Limb (tissue), 2 donors: ENCODE data around the gene CDK9.

ENCODE experiments used
- DNase-seq, 2 donors: peaks; one replicate each; pipeline ENCODE4 v3.0.0-alpha.2; 2016; ENCODE audit errors: extremely low spot score in 2 of 2

CDK9 gene

DNA sequence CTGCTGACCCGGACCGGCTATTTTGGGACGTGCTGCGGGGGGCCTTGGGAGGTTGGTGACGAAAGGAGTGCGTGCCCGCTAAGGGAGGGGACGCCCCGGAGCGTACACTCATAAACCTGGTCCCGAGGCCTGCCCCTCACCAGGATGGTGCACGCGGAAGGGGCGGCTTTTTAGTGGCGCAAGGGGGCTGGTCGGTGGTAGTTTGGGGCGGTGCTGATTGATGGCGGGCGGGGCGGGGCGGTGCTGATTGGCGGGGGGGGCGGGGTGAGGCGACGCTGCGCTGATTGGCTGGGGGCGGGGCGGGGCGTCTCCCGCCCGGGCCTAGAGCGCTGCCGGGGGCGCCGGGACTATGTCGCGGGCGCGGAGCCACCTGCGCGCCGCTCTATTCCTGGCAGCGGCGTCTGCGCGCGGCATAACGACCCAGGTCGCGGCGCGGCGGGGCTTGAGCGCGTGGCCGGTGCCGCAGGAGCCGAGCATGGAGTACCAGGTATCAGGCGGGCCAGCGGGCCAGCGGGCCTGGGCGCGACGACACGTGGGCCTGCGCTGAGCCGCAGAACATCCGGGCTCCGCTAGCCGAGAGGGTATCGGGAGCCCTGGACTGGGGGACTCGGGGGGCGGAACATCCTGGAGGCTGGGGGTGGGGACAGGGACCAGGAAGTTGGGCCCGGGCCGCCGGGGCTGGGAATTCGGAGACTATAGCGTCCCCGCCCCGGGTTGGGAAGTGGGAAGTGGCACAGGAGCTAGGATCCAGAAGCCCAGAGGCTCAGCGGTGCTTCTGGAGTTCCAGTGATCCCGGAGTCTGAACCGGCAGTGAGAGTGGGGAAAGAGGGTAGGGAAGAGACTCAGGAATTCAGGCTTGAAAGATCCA is 17.0 kb downstream of the CDK9 start, which contains the start of gene FPGS:
Gene FPGS (plus strand): TSS at position 307 of the 868 bp plus-strand sequence. CDS start 43 bp downstream, at position 350.
- DNase-seq: peak; percentile 88 to 91

DNA sequence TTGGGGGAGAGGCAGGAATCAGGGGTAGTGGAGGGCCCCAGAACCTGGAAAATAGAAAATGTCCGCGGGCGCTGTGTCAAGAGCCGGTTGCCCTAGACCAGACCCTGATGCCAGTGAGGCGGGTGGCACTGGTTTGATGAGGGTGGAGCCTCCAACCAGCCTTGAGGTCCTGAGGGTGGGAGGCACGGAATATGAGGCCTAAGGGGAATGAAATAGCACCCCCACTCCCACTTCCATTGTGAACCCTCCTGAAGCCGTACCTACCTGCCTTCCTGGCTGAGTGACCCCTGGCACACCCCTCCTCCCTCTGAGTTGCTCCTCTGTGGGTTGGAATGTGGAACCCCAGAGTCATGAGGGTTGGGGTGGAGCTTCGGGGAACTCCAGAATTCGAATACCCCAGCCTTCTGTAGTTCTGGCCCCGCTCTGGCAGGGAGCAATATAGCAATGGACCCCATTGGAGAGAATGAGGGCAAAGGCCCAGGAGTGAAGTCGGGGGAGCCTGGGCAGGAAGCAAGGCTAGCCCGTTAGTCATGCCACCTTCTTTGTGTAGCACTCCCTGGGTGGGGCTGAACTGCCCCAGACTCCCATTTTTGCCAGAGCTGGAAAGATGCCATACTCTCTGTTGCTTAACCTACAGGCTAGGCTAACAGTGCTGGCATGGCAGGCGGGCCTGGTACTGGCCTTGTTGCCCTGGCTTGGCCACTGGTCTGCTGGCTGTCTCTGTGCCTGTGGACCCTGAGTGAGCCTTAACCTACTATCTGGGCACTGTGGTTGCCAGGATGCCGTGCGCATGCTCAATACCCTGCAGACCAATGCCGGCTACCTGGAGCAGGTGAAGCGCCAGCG is 17.9 kb downstream of the CDK9 start:
- DNase-seq: no peak

DNA sequence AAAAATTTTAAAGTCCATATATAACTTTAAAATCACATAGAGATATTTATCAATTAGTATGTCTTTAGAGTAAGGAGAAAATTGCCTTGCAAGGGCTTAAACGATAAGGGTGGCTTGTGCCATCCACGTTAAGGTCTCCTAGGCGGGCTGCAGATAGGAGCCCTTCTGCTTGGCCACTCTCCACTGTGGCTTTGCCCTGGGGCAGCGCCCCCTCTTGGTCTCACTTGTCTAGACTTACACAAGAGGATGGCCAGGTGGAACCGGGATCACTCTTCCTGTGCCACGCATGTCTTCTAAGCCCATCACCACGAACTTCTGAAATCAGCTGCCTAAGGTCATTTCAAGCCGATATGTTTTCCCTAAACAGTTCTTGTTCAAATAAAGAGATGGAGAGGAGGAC is 19.8 kb downstream of the CDK9 start:
- DNase-seq: no peak

DNA sequence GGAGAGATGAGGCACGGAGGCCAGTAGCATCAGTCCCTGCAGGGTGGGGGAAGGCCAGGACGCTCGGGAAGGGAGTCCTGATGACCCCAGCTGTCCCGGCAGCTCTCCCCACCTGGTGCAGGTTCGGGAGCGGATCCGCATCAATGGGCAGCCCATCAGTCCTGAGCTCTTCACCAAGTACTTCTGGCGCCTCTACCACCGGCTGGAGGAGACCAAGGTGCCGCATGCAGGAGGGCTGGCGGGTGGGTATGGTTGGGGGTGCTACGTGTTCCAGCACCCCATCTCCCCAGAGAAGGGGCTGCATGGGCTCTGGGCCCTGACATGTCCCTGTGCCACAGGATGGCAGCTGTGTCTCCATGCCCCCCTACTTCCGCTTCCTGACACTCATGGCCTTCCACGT is 21.0 kb downstream of the CDK9 start:
- DNase-seq: no peak

DNA sequence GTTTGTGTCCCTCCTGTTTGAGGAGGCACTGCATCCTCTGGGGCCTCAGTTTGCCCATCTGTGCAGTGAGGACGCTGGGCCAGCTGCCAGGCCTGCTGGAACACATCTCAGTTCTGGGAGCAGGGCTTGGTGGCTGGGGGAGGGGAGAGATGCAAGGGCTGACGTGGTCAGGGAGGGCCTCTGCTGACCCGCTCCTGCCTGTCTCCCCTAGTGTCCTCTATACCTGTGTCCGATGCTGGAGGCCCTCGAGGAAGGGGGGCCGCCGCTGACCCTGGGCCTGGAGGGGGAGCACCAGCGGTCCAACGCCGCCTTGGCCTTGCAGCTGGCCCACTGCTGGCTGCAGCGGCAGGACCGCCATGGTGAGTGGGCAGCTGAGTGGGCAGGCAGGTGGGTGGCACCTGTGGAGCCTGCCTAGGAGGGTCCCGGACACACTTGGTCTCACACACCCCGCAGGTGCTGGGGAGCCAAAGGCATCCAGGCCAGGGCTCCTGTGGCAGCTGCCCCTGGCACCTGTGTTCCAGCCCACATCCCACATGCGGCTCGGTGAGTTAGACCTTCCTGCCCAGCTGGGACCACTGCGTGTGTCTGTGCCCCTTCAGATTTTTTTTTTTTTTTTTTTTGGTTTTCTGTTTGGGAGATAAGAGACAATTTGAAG is 22.6 kb downstream of the CDK9 start:
- no peak for DNase-seq

DNA sequence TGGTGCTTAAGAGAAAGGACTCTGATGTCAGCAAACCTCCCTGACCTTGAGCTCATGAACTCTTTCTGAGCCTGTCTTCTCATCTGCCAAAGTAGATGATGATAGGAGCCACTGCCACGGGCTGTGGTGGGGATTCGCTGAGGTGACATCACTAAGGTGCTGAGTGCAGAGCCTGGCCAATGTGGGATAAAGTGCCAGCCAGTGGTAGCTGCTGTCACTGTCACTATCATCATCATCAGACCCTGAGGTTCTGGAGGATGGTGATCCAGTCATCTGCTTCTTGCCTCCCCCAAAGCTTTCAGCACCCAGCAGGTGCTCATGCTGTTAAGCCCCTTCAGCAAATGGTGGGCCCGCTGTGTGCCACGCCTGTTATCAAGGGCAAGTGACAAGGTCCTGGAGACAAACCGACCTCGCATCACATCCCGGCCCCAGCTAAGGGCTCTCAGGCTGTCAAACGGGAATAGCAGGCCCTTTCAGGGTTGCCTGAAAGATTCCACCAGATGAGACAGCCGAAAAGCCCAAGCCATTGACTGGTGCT is 23.2 kb downstream of the CDK9 start:
- DNase-seq: no peak

DNA sequence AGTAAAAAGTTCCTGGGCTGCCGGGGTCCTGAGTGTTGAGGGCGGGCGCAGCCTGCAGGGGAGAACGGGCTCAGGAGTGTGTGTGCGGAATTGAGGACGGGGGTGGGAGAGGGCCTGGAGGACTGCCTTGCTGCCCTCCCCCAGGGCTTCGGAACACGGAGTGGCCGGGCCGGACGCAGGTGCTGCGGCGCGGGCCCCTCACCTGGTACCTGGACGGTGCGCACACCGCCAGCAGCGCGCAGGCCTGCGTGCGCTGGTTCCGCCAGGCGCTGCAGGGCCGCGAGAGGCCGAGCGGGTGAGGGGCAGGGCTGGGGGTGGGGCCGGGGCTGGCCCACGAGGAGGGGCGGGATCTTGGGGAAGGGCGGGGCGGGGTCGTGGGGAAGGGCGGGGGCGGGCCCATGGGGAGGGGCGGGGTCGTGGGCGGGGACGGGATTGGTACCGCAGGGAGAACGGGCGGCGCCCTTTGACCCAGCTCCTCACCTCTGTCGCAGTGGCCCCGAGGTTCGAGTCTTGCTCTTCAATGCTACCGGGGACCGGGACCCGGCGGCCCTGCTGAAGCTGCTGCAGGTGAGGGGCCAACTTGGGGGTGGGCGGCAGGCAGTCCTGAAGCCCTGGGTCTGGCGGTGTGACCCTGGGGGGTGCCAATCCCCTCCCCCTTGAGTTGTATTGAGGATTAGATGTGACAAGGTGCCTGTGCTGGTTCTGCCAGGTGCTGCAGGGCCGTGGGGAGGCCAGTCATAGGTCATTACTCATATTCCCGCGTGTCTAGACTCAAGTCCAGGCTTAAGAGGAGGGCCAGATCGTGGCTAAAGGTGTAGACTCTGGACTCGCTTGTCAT is 23.9 kb downstream of the CDK9 start:
- DNase-seq: peak in 1 of 2 donors; percentile 76

DNA sequence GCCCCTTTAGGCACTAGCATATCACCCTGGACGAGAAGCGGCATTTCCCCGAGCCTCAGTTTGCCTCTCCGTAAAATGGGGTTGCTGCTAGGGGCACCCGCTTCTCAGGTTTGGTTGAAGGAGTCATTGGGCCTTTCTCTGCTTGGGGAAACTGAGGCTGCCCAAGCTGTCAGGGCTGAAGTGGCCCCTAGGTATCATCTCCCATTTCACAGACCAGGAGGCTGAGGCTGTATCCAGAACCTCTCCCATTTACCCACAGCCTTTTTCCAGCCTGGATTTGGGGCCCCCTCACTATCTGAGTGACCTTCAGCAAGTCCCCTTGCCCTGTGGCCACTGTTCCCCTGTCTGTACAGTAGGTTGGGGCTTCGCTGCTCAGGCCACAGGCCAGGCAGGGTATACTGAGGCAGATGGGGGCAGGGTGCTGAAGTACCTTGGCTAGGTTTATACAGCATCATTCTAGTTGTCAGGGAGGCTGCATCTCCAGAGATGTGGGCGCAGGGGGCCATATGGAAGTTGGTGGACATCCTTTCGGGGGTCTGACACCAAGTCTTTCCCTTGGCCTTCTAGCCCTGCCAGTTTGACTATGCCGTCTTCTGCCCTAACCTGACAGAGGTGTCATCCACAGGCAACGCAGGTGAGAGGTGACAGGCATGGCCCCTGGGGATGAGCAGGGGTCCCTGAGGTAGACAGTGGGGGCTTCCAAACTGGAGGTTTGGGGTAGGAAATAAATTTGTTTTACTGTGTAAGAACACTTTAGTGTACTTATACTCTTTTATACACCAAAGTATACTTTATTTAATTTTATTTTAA is 24.7 kb downstream of the CDK9 start:
- DNase-seq: no peak

DNA sequence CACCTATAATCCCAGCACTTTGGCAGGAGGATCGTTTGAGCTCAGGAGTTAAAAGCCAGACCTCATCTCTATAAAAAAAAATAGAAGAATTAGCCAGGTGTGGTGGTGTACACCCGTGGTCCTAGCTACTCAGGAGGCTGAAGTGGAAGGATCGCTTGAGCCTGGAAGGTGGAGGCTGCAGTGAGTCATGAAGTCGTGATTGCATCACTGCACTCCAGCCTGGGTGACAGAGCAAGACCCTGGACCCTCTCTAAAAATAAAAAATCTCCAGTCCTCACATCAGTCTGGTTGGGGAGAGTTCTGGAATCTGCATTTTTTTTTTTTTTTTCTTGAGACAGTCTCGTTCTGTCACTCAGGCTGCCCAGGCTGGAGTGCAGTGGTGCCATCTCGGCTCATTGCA is 26.2 kb downstream of the CDK9 start:
- DNase-seq: no peak

DNA sequence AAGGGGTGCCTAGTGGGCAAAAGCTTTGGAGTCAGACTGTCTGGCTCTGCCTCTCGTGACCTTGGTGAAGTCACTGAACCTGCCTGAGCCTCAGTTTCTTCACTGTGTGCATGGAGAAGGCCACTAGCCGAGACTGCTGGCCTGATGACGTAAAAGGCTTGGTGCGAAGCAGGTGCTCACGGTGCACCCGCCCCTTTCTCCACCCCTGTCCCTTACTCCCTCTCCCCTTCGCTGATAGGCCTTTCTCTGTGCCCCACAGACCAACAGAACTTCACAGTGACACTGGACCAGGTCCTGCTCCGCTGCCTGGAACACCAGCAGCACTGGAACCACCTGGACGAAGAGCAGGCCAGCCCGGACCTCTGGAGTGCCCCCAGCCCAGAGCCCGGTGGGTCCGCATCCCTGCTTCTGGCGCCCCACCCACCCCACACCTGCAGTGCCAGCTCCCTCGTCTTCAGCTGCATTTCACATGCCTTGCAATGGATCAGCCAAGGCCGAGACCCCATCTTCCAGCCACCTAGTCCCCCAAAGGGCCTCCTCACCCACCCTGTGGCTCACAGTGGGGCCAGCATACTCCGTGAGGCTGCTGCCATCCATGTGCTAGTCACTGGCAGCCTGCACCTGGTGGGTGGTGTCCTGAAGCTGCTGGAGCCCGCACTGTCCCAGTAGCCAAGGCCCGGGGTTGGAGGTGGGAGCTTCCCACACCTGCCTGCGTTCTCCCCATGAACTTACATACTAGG is 27.3 kb downstream of the CDK9 start:
- no peak for DNase-seq

DNA sequence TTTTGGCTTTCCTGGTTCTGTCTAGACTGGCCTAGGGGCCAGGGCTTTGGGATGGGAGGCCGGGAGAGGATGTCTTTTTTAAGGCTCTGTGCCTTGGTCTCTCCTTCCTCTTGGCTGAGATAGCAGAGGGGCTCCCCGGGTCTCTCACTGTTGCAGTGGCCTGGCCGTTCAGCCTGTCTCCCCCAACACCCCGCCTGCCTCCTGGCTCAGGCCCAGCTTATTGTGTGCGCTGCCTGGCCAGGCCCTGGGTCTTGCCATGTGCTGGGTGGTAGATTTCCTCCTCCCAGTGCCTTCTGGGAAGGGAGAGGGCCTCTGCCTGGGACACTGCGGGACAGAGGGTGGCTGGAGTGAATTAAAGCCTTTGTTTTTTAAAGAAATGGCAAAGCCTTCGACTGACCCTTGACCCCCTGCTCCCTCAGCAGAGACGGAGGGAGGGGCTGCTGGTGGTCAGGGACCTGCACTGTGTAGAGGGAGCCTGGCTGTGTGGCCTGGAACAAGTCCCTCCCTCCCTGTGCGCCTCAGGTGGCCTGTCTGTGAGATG is 27.9 kb downstream of the CDK9 start:
- DNase-seq: no peak

DNA sequence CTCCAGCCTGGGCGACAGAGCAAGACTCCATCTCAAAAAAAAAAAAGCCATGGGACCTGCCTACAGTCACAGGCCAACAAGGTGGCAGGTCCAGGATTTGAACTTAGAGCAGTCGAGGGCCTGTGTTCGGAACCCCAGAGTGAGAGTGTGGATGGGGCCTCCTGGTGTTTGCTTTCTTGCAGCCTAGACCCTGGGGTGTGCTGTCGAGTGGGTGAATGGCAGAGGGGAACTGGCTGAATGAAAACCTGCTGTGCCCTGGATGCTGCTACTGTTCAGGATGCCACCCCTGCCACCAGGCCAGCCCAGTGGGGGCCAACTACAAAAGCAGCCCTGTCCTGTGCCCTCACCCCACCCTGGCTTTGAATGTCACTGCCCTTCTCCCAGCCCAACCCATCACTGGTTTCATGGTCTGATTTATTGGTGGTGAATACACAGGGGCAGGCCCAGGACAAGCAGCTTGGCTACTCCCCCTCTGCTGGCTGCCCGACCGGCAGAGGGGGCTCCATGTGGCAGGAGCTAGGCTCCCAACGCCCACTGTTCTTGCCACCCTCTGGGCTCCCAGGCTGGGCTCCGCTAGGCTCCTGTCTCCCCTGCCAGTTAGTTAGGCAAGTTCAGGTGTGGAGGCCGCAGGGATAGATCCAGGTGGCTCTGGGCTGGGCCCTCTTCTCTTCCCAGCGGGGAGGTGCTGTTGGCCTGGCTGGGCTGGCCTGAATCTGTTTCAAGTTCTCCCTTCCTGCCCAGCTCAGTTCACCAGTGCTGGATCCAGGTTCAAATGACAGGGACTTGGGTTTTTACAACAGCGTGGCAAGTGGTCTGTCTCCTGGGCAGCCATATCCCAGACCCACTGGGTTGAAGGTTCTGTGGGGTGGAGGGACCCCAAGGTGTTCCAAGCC is 29.0 kb downstream of the CDK9 start:
- no peak for DNase-seq

DNA sequence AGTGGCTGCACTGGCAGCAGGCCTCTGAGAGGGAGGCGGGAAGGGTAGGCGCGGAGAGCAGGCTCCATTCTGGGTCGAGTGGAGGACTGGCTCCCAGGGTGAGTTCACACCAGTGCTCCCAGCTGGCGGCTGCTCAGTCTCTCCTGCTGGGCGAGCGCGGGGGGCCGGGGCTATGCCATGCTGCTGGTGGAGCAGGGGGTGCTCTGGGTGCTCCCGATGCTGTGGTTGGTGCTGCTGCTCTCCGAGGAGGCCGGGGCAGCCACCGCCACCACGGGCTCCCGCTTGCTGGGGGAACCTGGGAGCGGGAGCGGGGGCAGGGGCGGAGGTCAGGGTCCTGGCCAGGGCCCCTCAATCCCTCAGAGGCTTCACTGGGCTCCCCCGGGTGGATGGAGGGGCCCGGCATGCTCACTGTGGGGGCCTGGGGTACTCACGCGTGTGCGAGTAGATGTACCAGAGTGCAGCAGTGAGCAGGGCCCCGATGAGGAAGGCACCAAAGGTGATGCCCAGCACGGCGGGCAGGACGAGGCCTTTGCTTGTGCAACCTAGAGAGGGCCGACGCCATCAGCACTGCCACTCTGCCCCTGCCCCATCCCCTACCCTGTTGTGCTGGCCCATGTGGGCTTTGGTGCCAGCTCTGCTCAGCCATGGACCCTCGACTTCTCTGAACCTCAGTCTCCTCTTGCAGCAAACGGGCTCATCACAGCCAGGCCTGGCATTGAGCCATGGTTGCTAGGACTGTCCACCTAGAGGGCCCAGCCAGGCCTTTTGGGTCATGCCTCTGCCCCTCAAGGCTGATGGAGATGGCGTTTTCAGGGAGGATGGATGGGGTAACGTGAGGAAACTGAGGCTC is 29.9 kb downstream of the CDK9 start:
- DNase-seq: no peak

DNA sequence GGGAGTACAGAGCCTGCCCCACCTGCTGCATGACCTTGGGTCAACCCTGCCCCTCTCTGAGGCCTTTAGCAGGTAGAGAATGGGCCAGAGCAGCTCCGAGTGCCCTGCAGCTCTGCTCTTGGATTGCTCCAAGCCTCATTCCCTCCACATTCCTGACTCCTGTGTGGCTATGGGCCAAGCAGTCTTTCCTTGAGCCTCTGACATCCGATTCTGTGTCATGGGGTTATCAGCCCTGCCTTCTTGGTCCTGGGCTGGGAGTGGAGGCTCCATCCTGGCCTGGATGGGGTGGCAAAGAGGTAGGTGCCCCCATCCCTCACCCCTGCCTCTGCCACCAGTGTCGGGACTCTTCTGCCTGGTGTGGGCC is 30.5 kb downstream of the CDK9 start:
- no peak for DNase-seq

DNA sequence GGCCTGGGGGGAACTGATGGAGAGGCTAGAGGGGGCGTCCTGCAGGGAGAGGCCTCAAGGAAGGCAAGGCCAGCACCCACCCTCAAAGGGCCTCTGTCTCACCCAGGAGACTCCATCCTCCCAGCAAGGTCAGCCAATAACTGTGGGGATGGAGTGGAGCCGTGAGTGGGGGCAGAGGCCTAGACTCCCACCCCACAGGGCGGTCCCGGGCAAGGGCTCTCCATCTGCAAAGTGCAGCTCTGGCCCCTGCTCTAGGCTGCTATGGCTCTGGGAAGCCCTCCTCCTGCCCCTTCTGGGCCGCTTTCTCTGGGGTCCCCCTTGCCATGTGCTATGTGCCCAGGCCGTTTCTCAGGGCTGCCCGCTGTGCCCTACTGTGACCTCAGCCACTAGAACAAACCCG is 30.9 kb downstream of the CDK9 start:
- DNase-seq: no peak

DNA sequence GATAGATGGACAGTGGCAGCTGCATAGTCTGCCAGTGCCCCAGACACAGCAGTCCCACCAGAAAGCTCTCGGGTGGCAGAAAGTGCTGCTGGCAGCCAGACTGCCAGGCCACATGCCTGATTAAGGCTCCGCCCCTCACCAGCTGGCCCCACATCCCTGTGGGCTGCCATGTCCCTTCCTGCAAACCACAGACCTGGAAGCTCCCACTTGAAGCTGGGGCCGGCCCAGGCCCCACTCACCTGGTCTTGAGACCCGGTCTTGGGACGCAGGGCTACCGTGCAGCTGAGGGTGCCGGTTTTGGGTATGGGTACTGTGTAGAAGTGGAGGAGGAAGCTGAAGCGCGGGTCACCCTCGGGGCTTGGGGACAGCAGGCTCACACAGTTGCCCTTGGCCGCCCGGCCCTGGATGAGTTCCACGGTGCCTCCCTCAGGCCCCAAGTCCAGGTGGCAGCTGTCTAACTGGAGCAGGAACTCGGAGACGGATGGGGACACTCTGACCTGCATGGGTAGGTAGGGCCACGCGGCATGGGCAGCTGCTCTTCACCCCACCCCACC is 32.1 kb downstream of the CDK9 start:
- peak; percentile 44 to 45 for DNase-seq

DNA sequence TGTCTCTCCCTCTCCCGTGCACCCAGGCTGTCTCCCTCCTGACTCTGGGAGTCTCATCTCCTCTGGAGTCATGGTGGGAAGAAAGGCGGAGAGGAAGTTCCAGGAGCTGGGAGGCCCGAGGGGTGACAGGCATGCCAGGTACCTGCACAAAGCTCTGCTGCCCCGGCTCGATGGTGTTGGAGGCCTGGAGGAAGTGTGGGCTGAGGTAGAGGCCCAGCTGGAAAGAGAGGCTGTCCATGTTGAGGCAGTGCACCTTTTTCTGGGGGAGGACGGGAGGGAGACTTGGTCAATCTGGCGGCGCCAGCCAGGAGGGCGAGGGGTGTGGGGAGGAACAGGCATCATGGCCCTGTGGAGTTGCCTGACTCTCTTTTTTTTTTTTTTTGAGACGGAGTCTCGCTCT is 32.7 kb downstream of the CDK9 start:
- no peak for DNase-seq
